ENCODE results near the gene ROR2. TPM values are rescaled to one million over a fixed set of nuclear protein-coding genes. Genes with fewer than 3 reads are reported as not detected.

ROR2 gene
- total RNA-seq, 1 donor from 2014 or later: 0.18 TPM

- intact Hi-C loops (cut with micrococcal nuclease): loop anchor here (2.0 kb wide), 1 partner anchor 60 kb away; no protein-coding TSS in a partner anchor
These were observed 259.3 kb downstream of the ROR2 start for GRCh38 chr9:91690540-91691249.

DNA sequence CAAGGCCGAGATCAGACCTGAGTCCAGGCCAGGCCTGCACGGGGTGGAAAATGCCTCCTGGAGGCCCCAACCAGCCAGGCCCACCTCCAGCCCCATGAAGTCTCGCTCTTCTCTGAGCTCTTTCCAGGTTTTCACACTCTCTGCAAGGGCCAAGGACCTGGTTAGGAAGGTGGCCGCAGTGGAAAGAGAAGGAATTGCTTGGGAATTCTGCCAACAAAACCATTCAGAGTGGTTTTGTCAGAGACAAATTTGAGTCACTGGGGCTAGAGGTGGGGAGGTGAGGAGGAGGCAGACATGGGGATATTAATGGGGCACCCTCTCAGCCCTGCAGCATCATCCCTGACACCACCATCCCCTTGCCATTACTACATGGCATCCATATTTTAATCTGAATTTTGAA, 261.0 kb downstream of the ROR2 start:
- intact Hi-C loops (cut with micrococcal nuclease): no loop called here

GRCh38 chr9:91683269-91683668, 266.8 kb downstream of the ROR2 start:
- intact Hi-C loops (cut with micrococcal nuclease): no loop called here

- intact Hi-C loops (cut with micrococcal nuclease): no loop called here
These were observed 267.2 kb downstream of the ROR2 start for GRCh38 chr9:91682806-91683205.

- intact Hi-C loops (cut with micrococcal nuclease): loop anchor here (1.0 kb wide), 1 partner anchor 648 kb away; no protein-coding TSS in a partner anchor
These were observed 268.3 kb downstream of the ROR2 start for GRCh38 chr9:91681461-91682305.

DNA sequence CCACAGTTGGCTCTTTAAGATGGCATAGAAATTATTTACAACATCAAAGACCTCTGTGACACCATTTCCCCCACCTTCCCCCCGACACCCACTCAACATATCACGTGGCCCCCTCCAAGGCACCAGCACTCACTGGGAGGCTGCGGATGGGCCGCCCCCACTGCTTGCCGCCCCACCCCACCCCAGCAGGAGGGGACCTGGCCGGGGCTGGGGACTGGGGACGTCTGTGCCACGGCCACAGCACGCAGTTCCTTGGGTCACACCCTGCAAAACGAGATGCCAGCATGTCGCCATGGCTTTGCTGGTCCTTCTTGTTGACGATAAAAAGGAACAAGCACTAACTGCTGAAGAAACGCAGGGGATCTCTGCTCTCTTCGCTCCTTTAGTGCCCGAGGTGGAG, 269.0 kb downstream of the ROR2 start:
- intact Hi-C loops (cut with micrococcal nuclease): loop anchor here (1.0 kb wide), 1 partner anchor 648 kb away; no protein-coding TSS in a partner anchor

GRCh38 chr9:91680106-91680505, 269.9 kb downstream of the ROR2 start:
- intact Hi-C loops (cut with micrococcal nuclease): no loop called here

DNA sequence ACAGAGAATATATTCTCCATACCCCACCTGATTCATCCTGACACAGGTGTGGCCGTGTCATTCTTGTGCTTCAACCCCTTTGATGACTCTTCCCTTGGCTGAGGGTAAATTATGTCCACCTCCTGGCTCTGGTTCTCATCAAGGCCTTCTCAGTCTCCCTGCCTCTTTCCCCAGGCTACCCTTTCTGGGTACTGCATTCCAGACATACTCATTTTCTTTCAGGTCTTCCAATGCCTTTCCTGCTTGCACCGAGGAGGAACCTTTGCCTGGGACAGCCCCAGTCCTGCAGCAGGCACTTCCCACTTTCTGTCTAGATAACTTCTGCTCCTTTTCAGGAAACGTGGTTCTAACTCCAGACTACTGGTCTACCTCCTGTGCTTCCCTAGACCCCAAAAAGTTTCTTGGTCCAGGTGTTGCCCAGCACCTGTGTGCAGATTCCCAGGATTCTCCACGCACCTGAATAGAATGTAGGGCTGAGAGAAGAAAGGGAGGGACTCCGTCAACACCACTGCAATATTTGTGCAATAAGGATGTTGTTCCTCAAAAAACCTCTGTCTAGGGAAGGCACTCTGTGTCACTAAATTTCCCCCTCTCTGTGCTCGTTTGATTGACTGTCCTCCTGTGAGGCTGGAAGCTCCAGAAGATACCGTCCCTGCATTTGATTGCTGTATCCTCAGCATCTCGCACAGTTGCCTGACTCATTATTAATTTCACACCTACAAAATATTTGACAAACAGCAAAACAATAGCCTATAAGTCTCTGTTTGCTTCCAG, 271.0 kb downstream of the ROR2 start:
- intact Hi-C loops (cut with micrococcal nuclease): no loop called here

GRCh38 chr9:91677822-91678436, 272.1 kb downstream of the ROR2 start:
- intact Hi-C loops (cut with micrococcal nuclease): no loop called here

DNA sequence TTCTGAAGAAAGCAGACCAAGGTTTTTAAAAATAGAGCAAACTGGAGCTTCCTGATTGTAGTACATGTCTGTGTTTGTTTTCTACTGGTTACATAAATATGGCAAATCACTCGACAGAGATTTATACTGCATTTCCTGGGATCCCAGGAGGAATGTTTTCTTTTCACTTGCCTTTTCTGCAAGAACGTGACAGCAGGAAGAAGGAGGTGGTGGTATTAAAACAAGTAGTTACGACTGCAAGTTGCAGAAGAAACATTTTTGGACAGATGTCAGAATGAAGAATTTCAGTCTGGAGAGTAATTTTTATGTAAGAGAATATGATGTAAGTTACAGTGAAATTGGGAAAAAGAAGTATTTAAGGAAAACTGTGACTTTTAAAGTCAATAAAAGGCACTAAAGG, 272.7 kb downstream of the ROR2 start:
- intact Hi-C loops (cut with micrococcal nuclease): no loop called here

GRCh38 chr9:91676046-91676445, 274.0 kb downstream of the ROR2 start:
- intact Hi-C loops (cut with micrococcal nuclease): no loop called here

DNA sequence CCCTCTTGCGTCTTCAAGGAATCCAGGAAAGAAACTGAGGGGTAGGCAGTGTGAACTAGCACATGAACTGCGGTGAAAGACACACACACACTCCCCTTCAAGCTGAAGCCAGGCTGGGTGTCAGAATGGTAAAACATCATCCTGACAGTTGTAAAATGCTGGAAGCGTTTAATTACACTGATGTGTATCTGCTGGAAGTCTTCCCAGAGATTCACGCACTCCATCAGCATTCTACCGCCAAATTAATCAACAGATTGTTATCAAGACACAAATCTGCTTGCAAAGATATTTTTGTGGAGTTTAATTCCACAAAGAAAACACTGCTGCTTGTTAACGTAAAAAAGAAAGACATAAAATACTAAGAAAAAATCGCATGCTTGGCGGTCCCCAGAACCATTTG, 285.4 kb downstream of the ROR2 start:
- intact Hi-C loops (cut with micrococcal nuclease): no loop called here

- intact Hi-C loops (cut with micrococcal nuclease): no loop called here
These were observed 286.2 kb downstream of the ROR2 start for GRCh38 chr9:91663858-91664257.

GRCh38 chr9:91661451-91661850, 288.6 kb downstream of the ROR2 start:
- intact Hi-C loops (cut with micrococcal nuclease): no loop called here

DNA sequence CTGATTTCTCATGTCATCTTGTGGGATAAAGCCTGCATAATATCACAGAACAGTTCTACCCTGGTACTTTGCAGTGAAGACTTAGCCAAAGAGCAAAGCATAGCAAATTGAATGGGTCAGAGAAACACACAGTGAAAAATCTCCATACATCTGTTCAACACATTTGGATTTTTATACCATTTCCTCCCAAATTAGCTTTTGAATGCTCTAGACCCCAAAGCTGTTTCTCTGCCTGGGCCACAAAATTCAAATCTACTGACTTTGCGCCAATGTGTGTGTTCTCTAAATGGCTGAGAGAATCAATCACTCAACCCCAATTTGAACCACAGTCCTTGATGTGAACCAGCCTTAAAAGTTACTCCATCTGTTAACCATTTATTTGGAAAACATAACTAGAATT, 289.5 kb downstream of the ROR2 start:
- intact Hi-C loops (cut with micrococcal nuclease): no loop called here

- intact Hi-C loops (cut with micrococcal nuclease): no loop called here
These were observed 290.2 kb downstream of the ROR2 start for GRCh38 chr9:91659529-91660495.

GRCh38 chr9:91658513-91659105, 291.4 kb downstream of the ROR2 start:
- intact Hi-C loops (cut with micrococcal nuclease): no loop called here

- intact Hi-C loops (cut with micrococcal nuclease): no loop called here
These were observed 292.5 kb downstream of the ROR2 start for GRCh38 chr9:91657501-91657900.

DNA sequence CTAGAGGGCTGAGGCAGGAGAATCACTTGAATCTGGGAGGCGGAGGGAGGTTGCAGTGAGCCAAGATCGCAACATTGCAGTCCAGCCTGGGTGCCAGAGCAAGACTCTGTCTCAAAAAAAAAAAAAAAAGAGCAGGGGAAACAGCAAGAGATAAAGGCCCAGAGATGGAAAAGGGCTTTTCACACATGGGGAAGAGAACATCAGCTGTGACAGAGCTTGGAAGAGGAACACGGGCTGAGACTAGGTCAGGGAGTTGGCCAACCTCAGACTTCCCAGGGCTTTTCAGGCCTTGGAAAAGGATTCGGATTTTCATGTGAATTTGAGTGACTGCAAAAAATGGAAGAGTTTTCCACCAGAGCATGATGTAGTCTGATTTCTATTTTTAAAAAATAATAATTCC, 294.4 kb downstream of the ROR2 start:
- intact Hi-C loops (cut with micrococcal nuclease): no loop called here

- intact Hi-C loops (cut with micrococcal nuclease): no loop called here
These were observed 294.8 kb downstream of the ROR2 start for GRCh38 chr9:91655215-91655614.

Data from T-helper 2 cell treated with Interferon-gamma antibody and Interleukin-4, amounts not matched to agents 100 ng/mL and 5 ng/mL, for 36 hours (primary cell).